Adipose tissue (tissue), 3 donors: ENCODE data around the gene MRPS34. TPM values are rescaled to one million over a fixed set of nuclear protein-coding genes. Genes with fewer than 3 reads are reported as not detected.

Source experiments
- H3K27ac ChIP-seq: one replicate; pipeline ENCODE4 v1.5.1; 2013; ENCODE audit warnings: low read depth, low read length
- WGBS, 3 donors: extraction: QIAGEN DNeasy Blood & Tissue Kit; methylation state at CpG; one replicate each; pipeline ENCODE4 v1.1.7; 2013; 5-methylcytosine and 5-hydroxymethylcytosine counted together
- polyA plus RNA-seq, 3 donors: library from polyadenylated mRNA; stranded (reverse); fragments of 200-250 nt; gene quantifications; one replicate each; pipeline ENCODE4 v1.2.3, GENCODE V29; 2013
- donor health status: healthy with polysubstance abuse.
- donor health status: Bipolar disorder and iron deficiency.
- donor health status: healthy.

The MRPS34 gene
- polyA plus RNA-seq, 3 donors = 71.0 to 120 (median 108) TPM

GRCh38 chr16:1723450-1724147 is 49.3 kb downstream of the MRPS34 start:
- WGBS, 3 donors = 43 to 57% (median 51%) methylated on average over 6 of the region's 6 CpGs
- no peak overlapping the region for H3K27ac ChIP-seq

Other genes with a start within 250 kb of the MRPS34 start
- 10 to 100 TPM; 15.1 to 48.6 (median 39.8) TPM for gene TMEM204, start 239.5 kb downstream of the MRPS34 start, polyA plus RNA-seq
- gene IFT140, start 161.1 kb downstream of the MRPS34 start, polyA plus RNA-seq = 10 to 100 TPM in 1 of 3 donors, 1 to 10 TPM in 2; 6.5 to 12.6 (median 8.1) TPM
- 1 to 10 TPM; 4.1 to 9.3 (median 7.1) TPM for gene CRAMP1, start 160.8 kb downstream of the MRPS34 start, polyA plus RNA-seq
- gene JPT2, start 94.9 kb downstream of the MRPS34 start, polyA plus RNA-seq = 10 to 100 TPM; 17.9 to 24.9 (median 19.9) TPM
- 10 to 100 TPM; 34.6 to 60.5 (median 43.7) TPM for gene MAPK8IP3, start 66.9 kb downstream of the MRPS34 start, polyA plus RNA-seq
- 10 to 100 TPM; 60.5 to 88.3 (median 79.7) TPM for gene NME3, start 1.6 kb downstream of the MRPS34 start, polyA plus RNA-seq
- gene EME2, start 324 bp downstream of the MRPS34 start, polyA plus RNA-seq = 1 to 10 TPM; 4.6 to 8.0 (median 7.7) TPM
- gene SPSB3, start 9.4 kb upstream of the MRPS34 start, polyA plus RNA-seq = 10 to 100 TPM; 73.8 to 87.2 (median 76.2) TPM
- gene NUBP2, start 9.8 kb upstream of the MRPS34 start, polyA plus RNA-seq = 10 to 100 TPM; 53.8 to 71.8 (median 59.2) TPM
- gene IGFALS, start 20.6 kb upstream of the MRPS34 start, polyA plus RNA-seq = 1 to 10 TPM in 2 of 3 donors, under 1 TPM in 1; 0.45 to 1.5 (median 1.4) TPM
- gene HAGH, start 53.7 kb upstream of the MRPS34 start, polyA plus RNA-seq = 100 to 1,000 TPM in 1 of 3 donors, 10 to 100 TPM in 2; 63.9 to 121 (median 71.3) TPM
- gene FAHD1, start 54.1 kb upstream of the MRPS34 start, polyA plus RNA-seq = 10 to 100 TPM; 16.0 to 28.5 (median 21.1) TPM
- gene MEIOB, start 99.0 kb upstream of the MRPS34 start, polyA plus RNA-seq = under 1 TPM in 2 of 3 donors, not detected in 1; 0.03 to 0.07 TPM
- under 1 TPM in 1 of 3 donors, not detected in 2; 0.56 TPM for gene HS3ST6, start 145.3 kb upstream of the MRPS34 start, polyA plus RNA-seq
- 100 to 1,000 TPM in 1 of 3 donors, 10 to 100 TPM in 2; 74.0 to 108 (median 85.5) TPM for gene MSRB1, start 170.1 kb upstream of the MRPS34 start, polyA plus RNA-seq
- 1 to 10 TPM in 1 of 3 donors, under 1 TPM in 1, not detected in 1; 0.03 to 1.2 TPM for gene RPL3L, start 181.6 kb upstream of the MRPS34 start, polyA plus RNA-seq
- gene NDUFB10, start 186.4 kb upstream of the MRPS34 start, polyA plus RNA-seq = 100 to 1,000 TPM; 146 to 274 (median 190) TPM
- 1,000 to 10,000 TPM; 3,105 to 3,328 (median 3,324) TPM for gene RPS2, start 191.7 kb upstream of the MRPS34 start, polyA plus RNA-seq
- gene RNF151, start 193.7 kb upstream of the MRPS34 start, polyA plus RNA-seq = under 1 TPM in 1 of 3 donors, not detected in 2; 0.13 TPM
- 10 to 100 TPM; 30.5 to 41.8 (median 41.6) TPM for gene TBL3, start 198.9 kb upstream of the MRPS34 start, polyA plus RNA-seq
- under 1 TPM in 2 of 3 donors, not detected in 1; 0.15 to 0.67 TPM for gene NOXO1, start 208.3 kb upstream of the MRPS34 start, polyA plus RNA-seq
- gene GFER, start 211.1 kb upstream of the MRPS34 start, polyA plus RNA-seq = 10 to 100 TPM; 21.0 to 40.4 (median 30.8) TPM
- under 1 TPM in 2 of 3 donors, not detected in 1; 0.24 to 0.43 TPM for gene SYNGR3, start 216.8 kb upstream of the MRPS34 start, polyA plus RNA-seq
- 10 to 100 TPM; 24.1 to 45.6 (median 42.5) TPM for gene ZNF598, start 236.7 kb upstream of the MRPS34 start, polyA plus RNA-seq
- gene NPW, start 246.7 kb upstream of the MRPS34 start, polyA plus RNA-seq = under 1 TPM in 2 of 3 donors, not detected in 1; 0.54 to 0.68 TPM